ENCODE results near the gene PRTN3. TPM values are rescaled to one million over a fixed set of nuclear protein-coding genes. Genes with fewer than 3 reads are reported as not detected.
"Not testable (repeated sequence)": the region's sequence is repeated elsewhere in the genome, so short reads cannot be mapped to it uniquely, and the experiment has no call there.

Gene PRTN3
- total RNA-seq, 2 experiments from 2014 or later: not detected

DNA sequence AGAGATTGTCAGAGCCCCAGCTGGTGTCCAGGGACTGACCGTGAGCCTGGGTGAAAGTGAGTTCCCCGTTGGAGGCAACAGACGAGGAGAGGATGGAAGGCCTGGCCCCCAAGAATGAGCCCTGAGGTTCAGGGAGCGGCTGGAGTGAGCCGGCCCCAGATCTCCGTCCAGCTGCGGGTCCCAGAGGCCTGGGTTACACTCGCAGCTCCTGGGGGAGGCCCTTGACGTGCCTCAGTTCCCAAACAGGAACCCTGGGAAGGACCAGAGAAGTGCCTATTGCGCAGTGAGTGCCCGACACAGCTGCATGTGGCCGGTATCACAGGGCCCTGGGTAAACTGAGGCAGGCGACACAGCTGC lies 10.2 kb downstream of the PRTN3 start:
- ATAC-seq (no peak), DNase-seq (no peak)
- no peaks in the 10 kb centered on the region for H3K36me3 Mint-ChIP-seq
- H3K9me3 Mint-ChIP-seq (ENCODE audit: low read depth): no peaks in the 10 kb centered on the region
- CTCF ChIA-PET: interaction anchor here (0.7 to 1.5 kb wide), 2 partner anchors 13 to 80 kb away, joined by 3 to 6 read pairs; no protein-coding TSS in a partner anchor
- H3K27me3 Mint-ChIP-seq: peaks cover 9% of the 10 kb centered on the region
- H3K27ac Mint-ChIP-seq: no peak overlapping the region
- no peaks in the 10 kb centered on the region for H3K4me1 Mint-ChIP-seq
- no peak overlapping the region for H3K4me3 Mint-ChIP-seq

- H3K4me1 Mint-ChIP-seq: no peaks in the 10 kb centered on the region
- H3K27ac Mint-ChIP-seq: no peak within 1 kb of the TSS
- CTCF ChIA-PET: no interaction called here
- no peaks in the 10 kb centered on the region for H3K9me3 Mint-ChIP-seq (ENCODE audit: low read depth)
- no peaks in the 10 kb centered on the region for H3K36me3 Mint-ChIP-seq
- no peak for DNase-seq
- no peak within 1 kb of the TSS for H3K4me3 Mint-ChIP-seq
- no peak for ATAC-seq
- peaks cover 4% of the 10 kb centered on the region for H3K27me3 Mint-ChIP-seq
These were observed 11.6 kb downstream of the PRTN3 start, which contains the start of gene ELANE for GRCh38 chr19:852136-853013. ELANE (plus strand) TSS chr19:852303; CDS start chr19:852329, 26 bp downstream.

DNA sequence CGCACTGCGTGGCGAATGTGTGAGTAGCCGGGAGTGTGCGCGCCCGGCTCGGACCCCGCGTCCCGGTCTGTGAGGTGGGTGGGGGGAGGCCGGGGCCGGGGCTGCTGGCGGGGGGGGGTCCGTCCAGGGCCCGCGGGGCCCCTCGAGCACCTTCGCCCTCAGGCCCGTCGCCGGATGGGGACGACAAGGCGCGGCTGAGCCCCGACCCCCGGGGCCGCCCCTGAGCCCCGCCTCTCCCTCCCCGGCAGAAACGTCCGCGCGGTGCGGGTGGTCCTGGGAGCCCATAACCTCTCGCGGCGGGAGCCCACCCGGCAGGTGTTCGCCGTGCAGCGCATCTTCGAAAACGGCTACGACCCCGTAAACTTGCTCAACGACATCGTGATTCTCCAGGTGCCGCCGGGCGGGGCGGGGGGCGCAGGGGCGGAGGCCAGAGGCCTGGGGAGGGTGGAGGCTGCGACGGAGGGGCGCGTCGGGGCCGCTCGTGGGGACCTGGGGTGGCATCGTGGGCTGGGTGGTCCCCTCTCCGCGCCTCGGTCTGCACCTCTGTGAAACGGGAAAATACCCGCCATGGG lies 12.3 kb downstream of the PRTN3 start:
- H3K4me1 Mint-ChIP-seq: no peaks in the 10 kb centered on the region
- H3K4me3 Mint-ChIP-seq: no peak overlapping the region
- CTCF ChIA-PET: no interaction called here
- H3K9me3 Mint-ChIP-seq (ENCODE audit: low read depth): no peaks in the 10 kb centered on the region
- H3K27me3 Mint-ChIP-seq: peaks cover 3% of the 10 kb centered on the region
- no peak for DNase-seq
- ATAC-seq: no peak
- H3K27ac Mint-ChIP-seq: no peak overlapping the region
- no peaks in the 10 kb centered on the region for H3K36me3 Mint-ChIP-seq

DNA sequence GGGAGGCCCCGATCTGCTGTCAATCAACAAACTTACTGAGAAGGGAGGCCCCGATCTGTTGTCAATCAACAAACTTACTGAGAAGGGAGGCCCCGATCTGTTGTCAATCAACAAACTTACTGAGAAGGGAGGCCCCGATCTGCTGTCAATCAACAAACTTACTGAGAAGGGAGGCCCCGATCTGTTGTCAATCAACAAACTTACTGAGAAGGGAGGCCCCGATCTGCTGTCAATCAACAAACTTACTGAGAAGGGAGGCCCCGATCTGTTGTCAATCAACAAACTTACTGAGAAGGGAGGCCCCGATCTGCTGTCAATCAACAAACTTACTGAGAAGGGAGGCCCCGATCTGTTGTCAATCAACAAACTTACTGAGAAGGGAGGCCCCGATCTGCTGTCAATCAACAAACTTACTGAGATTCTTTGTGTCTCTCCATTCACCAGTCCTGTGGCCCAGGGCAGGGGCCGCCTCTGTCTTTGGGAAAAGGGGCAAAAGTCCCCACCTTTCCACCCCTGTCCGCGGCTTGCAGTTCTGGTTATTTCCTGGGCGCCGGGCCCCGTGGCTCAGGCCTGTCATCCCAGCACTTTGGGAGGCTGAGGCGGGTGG lies 12.9 kb downstream of the PRTN3 start:
- H3K9me3 Mint-ChIP-seq (ENCODE audit: low read depth); H3K4me1 Mint-ChIP-seq; H3K27me3 Mint-ChIP-seq; H3K4me3 Mint-ChIP-seq; ATAC-seq; H3K36me3 Mint-ChIP-seq; DNase-seq; H3K27ac Mint-ChIP-seq: not testable (repeated sequence)
- CTCF ChIA-PET: interaction anchor here (1.0 kb wide), 1 partner anchor 10 kb away, joined by 3 read pairs; no protein-coding TSS in a partner anchor

GRCh38 chr19:854549-854948 lies 13.8 kb downstream of the PRTN3 start:
- no peaks in the 10 kb centered on the region for H3K4me1 Mint-ChIP-seq
- DNase-seq (no peak), ATAC-seq (no peak)

DNA sequence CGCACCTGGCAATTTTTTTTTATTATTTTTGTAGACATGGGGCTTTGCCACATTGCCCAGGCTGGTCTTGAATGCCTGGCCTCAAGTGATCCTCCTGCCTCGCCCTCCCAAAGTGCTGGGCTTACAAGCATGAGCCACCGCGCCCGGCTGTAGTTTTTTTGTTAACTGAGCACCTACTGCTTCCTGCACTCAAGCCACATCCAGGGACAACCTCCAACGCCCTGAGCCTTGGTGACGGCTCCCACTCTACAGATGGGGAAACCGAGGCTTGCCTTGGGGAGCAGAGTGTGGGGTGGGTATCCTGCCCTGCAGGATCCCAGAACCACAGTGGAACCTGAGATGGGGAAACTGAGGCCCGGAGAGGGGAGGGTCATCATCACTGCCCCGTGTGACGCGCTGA lies 14.3 kb downstream of the PRTN3 start:
- Mint-ChIP-seq H3K27ac (no peak overlapping the region), H3K4me3 (no peak overlapping the region), H3K27me3 (peaks cover 13% of the 10 kb centered on the region), H3K4me1 (no peaks in the 10 kb centered on the region), H3K9me3 (ENCODE audit: low read depth) (no peaks in the 10 kb centered on the region), H3K36me3 (no peaks in the 10 kb centered on the region)
- CTCF ChIA-PET: interaction anchor here (1.2 to 4.8 kb wide), 2 partner anchors 8 to 129 kb away, joined by 4 to 19 read pairs; partner anchors contain the start of gene WDR18
- ATAC-seq: no peak
- DNase-seq: no peak

More at GRCh38 chr19:854549-854948, 13.8 kb downstream of the PRTN3 start:
- Mint-ChIP-seq H3K36me3 (no peaks in the 10 kb centered on the region), H3K27ac (no peak overlapping the region), H3K27me3 (peaks cover 11% of the 10 kb centered on the region), H3K9me3 (ENCODE audit: low read depth) (no peaks in the 10 kb centered on the region), H3K4me3 (no peak overlapping the region)
- CTCF ChIA-PET: interaction anchor here (1.0 kb wide), 1 partner anchor 9 kb away, joined by 3 read pairs; no protein-coding TSS in a partner anchor

GRCh38 chr19:855566-856120 lies 14.8 kb downstream of the PRTN3 start:
- no peak overlapping the region for H3K4me3 Mint-ChIP-seq
- H3K27ac Mint-ChIP-seq: no peak overlapping the region
- ATAC-seq (no peak), DNase-seq (no peak)
- CTCF ChIA-PET: interaction anchor here (1.2 to 5.1 kb wide), 3 partner anchors 8 to 129 kb away, joined by 4 to 43 read pairs (median 19); partner anchors contain the start of gene WDR18
- H3K4me1 Mint-ChIP-seq: no peaks in the 10 kb centered on the region
- no peaks in the 10 kb centered on the region for H3K9me3 Mint-ChIP-seq (ENCODE audit: low read depth)
- no peaks in the 10 kb centered on the region for H3K36me3 Mint-ChIP-seq
- H3K27me3 Mint-ChIP-seq: peaks cover 13% of the 10 kb centered on the region

- CTCF ChIA-PET: interaction anchor here (1.3 to 5.1 kb wide), 4 partner anchors 63 to 139 kb away, joined by 4 to 43 read pairs (median 12); partner anchors contain the start of gene WDR18
- H3K4me3 Mint-ChIP-seq: no peak overlapping the region
- peaks cover 13% of the 10 kb centered on the region for H3K27me3 Mint-ChIP-seq
- H3K36me3 Mint-ChIP-seq: no peaks in the 10 kb centered on the region
- DNase-seq (no peak), ATAC-seq (no peak)
- H3K27ac Mint-ChIP-seq: no peak overlapping the region
- H3K4me1 Mint-ChIP-seq: peaks cover 8% of the 10 kb centered on the region
- H3K9me3 Mint-ChIP-seq (ENCODE audit: low read depth): no peaks in the 10 kb centered on the region
These were observed 17.5 kb downstream of the PRTN3 start for GRCh38 chr19:858284-858683.

DNA sequence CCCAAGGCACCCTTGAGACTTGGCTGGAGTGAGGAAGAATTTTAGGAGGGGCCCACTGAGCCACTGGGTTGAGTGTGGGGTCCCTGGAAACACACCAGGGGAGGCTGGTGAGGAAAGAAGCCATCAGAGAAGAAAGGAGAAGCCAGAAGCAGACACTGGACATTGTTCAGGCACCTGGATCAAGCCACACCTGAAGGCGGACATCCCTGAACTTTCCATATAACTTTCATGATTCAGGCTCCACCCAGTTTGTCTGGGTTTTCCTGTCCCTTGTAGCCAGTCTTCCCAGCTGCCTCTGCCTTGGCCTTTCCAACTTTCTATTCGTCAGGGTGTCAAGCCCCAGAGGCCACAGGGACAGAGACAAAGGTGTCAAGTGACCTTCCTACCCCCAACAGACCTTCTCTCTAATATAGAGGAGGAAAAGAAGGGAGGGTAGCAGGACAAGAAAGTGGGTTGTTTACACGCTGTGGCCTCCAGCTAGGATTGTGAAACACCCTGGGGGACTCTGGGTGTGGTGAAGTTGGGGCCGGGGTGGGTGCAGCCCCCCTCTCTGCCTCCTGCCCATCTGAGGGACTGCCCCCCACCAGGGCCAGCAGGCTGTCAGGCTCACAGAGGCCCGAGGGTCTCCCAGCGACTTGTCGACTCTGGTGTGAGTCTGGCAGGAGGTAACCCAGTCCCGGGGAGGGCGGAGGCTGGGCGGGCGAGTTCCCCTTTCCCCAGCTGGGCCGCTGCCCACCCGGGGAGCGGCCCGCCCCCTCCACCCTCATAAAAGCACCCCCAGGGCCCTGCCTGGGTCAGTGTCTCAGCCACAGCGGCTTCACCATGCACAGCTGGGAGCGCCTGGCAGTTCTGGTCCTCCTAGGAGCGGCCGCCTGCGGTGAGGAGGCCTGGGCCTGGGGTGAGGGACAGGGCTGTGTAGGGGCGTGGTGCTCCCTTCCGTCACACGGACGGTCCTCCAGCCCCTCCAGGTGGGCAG lies 18.4 kb downstream of the PRTN3 start, which contains the start of gene CFD:
TSS of gene CFD (plus strand) at position 797 of the 976 bp plus-strand sequence. CDS start at position 823, 26 bp downstream.
- no peak within 1 kb of the TSS for H3K27ac Mint-ChIP-seq
- no peaks in the 10 kb centered on the region for H3K9me3 Mint-ChIP-seq (ENCODE audit: low read depth)
- H3K4me3 Mint-ChIP-seq: no peak within 1 kb of the TSS
- H3K4me1 Mint-ChIP-seq: peaks cover 15% of the 10 kb centered on the region
- CTCF ChIA-PET: interaction anchor here (1.0 to 5.1 kb wide), 5 partner anchors 56 to 138 kb away, joined by 3 to 43 read pairs (median 4); partner anchors contain the start of gene WDR18
- H3K36me3 Mint-ChIP-seq: no peaks in the 10 kb centered on the region
- DNase-seq (no peak), ATAC-seq (no peak)
- H3K27me3 Mint-ChIP-seq: peaks cover 13% of the 10 kb centered on the region

DNA sequence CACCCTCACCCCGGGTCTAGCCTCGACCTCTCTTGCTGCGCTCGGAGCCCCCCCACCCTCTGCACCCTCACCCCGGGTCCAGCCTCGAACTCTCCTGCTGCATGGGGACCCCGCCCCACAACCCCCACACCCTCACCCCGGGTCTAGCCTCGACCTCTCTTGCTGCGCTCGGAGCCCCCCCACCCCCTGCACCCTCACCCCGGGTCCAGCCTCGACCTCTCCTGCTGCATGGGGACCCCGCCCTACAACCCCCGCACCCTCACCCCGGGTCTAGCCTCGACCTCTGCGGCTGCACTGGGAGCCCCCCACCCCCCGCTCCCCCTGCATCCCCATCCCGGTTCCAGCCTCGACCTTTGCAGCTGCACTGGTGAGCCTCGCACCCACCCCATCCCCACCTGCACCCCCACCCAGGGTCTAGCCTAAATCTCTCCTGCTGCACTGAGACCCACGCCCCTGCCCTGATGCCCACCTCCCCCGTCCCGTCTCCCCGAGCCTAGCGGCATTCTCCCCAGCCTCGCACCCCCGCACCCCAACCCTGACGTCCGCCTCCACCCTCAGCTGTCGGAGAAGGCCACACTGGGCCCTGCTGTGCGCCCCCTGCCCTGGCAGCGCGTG lies 20.4 kb downstream of the PRTN3 start:
- Mint-ChIP-seq H3K27me3 (peaks cover 13% of the 10 kb centered on the region), H3K27ac (no peak overlapping the region), H3K4me1 (peaks cover 16% of the 10 kb centered on the region), H3K36me3 (no peaks in the 10 kb centered on the region), H3K4me3 (no peak overlapping the region), H3K9me3 (ENCODE audit: low read depth) (no peaks in the 10 kb centered on the region)
- CTCF ChIA-PET: interaction anchor here (5.1 kb wide), 1 partner anchor 60 kb away, joined by 43 read pairs; no protein-coding TSS in a partner anchor
- DNase-seq: no peak
- no peak for ATAC-seq

DNA sequence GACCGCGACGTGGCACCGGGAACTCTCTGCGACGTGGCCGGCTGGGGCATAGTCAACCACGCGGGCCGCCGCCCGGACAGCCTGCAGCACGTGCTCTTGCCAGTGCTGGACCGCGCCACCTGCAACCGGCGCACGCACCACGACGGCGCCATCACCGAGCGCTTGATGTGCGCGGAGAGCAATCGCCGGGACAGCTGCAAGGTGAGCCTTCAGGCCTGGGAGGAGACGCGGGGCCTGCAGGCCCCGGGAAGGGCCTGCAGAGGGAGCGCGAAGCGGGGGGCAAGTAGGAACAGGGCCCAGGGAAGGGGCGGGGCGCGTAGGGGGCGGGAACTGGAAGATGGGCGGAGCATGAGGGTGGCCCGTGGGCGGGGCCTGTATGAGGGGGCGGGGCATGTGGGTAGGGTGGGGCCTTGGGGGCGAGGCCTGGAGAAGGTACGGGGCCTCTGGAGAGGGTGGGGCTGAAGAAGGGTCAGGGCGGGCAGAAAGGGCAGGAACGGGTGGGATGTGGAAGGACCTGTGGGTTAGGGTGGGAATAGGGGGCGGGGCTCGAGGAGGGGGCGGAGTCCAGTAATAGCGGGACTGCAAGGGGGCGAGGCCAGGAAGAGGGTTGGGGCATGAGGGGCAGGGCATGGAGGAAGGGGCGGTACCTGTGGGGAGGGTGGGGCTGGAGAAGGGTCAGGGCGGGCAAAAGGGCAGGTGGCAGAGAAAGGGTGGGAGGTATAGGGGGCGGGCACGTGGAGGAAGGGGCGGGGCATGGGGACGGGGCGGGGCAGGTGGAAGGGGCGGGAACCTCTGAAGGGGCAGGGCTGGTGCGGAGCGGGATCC lies 21.2 kb downstream of the PRTN3 start:
- Mint-ChIP-seq H3K4me3 (no peak overlapping the region), H3K36me3 (no peaks in the 10 kb centered on the region), H3K27ac (peak overlapping the region; percentile 67), H3K4me1 (peaks cover 16% of the 10 kb centered on the region), H3K9me3 (ENCODE audit: low read depth) (no peaks in the 10 kb centered on the region), H3K27me3 (peaks cover 13% of the 10 kb centered on the region)
- CTCF ChIA-PET: interaction anchor here (0.7 to 4.4 kb wide), 6 partner anchors 31 to 379 kb away, joined by 3 to 85 read pairs (median 18); partner anchors contain the start of genes ATP5F1D, KISS1R, MED16 and R3HDM4
- DNase-seq (peak; percentile 84), ATAC-seq (peak; percentile 40)
